Posterior vena cava (tissue), 2 donors: ENCODE measurements around the gene PTPRG. TPM values are rescaled to one million over a fixed set of nuclear protein-coding genes. Genes with fewer than 3 reads are reported as not detected.

Experiments
- DNase-seq: peaks from one replicate; pipeline ENCODE4 v3.0.0-alpha.2; 2020; ENCODE audit warnings: low spot score
- intact Hi-C, 2 donors: fragments of 100-400 bp; cut with DNase I; formaldehyde crosslinking; loops; one replicate each; pipeline versions ENCODE4 v1.14.1 to v1.14.2; 2022 to 2023
- total RNA-seq, 2 donors: library from RNA; stranded (reverse); fragmentation: NEBNext Ultra II Directional; extraction: Animal tissue kit (Norgen Biotek cat#: 25700); gene quantifications; one replicate each; pipeline ENCODE4 v1.2.1, GENCODE V29; 2021
- donor health status: DM: yes; HTN: yes; CAD: no.
- donor health status: DM: yes; HTN: yes; CAD: no.

Gene PTPRG
- total RNA-seq, 2 donors from 2014 or later, result 80.4 to 98.0 TPM

GRCh38 chr3:61910732-61911131 lies 349.4 kb downstream of the PTPRG start:
- intact Hi-C loops, result no loop called here
- no peak for DNase-seq

DNA sequence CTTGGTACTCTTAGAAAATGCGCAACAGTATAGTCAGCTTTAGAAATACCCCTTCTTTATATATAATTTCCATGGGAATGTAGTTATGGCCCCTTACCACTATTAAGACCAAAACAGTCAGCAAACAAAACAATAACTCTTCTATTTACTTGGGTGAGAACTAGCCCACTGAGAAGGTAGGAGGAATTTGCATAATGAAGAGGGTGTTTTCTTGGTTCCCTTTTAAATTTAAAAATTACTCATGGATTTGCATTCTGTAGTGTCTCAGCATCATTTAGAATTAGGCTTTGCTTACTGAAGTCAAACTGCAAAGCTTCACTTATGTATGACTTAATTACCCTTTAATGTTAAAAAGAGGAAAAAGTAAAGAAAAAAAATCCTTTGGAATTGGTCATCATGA lies 350.8 kb downstream of the PTPRG start:
- DNase-seq, result no peak
- intact Hi-C loops, result no loop called here

DNA sequence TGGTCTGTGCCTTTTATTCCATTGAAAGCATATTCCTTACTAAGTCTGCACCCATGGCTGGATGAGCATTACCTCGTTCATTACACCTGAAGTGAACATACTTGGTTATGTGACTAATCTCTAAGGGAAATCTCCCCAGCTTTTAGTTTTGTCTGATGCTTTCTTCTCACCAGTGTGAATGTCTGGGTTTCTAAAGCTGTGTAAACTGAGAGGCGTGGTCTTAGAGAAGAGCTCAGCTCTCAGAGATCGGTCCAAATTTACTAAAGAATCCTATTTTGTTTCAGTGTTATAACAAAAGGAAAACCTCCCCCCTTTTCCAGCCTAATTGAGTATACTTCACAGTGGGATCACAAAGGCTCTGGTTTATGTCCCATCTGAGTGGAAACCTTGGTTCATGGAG lies 352.3 kb downstream of the PTPRG start:
- intact Hi-C loops, result no loop called here
- DNase-seq, result no peak

DNA sequence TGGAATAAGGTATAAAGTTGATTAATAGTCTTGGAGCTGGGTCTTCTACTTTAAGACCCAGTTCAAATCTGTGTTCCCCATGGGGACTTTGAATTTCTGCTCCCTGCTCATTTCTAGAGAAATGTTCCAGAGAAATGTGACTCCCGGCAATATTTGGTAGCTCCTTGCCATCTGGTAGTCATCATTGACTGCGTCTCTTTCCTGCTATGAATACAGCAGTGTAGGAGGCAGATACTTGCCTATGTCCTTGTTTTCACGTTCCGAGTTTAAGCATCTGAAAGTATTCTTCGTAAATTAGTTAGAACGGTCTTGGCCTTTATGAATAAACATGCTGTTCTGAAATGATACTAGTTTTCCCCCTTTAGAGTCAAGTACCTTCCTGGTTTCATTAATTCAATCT lies 352.9 kb downstream of the PTPRG start:
- no peak for DNase-seq
- intact Hi-C loops, result no loop called here

DNA sequence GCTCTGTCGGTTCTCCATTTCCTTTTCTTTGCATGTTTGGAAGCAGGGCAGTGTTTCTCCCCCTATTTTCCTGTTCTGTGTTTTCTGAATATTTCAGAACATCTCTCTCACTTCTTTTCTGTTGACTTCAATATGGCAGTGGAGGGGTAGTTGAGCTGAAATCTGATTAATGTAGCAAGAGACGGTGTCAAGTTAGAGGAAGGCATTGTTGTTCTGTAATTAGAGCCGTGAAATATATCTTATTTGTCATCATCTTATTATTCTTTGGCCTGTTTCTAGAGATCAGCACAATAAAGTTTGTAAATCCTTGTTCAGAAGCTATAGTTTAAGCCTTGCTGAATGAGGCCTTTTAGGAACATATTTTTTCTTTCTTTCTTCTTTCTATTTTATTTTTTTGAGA lies 353.9 kb downstream of the PTPRG start:
- DNase-seq, result no peak
- intact Hi-C loops, result no loop called here

DNA sequence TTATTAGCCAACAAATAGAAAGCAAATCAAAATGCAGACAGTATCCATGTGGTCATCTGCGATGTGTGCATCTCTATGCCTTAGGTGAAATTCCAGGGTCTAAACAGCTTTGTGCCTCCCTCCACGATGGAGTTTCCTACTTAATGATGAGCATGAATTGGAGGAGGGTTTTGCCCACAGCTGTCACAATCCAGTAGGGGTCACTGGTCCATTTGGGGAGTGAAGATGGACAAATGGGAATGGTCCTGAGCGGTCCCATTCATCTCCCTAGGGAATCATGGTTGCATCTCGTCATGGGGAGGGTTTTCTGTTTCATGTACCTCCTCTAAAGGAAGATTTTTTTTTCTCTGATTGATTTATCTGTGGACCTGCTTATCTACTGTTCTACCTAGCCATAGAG lies 358.0 kb downstream of the PTPRG start:
- intact Hi-C loops, result no loop called here

DNA sequence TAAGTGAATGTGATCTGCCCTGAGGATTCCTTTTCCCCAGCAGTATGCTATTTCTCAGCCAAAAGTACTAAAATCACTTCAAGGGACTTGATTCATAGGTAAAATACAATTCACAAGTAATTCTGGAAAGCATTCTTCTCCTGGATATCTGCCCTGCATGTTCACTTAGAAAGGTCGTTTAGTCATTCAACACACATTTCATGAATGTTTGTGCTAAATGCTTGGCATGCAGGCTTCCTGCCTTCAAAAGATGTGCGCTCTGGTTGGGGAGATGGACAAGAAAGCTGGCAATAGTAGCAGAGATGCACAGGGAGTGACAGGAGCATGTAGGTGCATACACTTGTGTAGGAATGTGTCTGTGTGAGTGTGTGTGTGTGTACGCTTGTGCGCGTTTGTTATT lies 360.7 kb downstream of the PTPRG start:
- no peak for DNase-seq
- intact Hi-C loops, result no loop called here

More for the DNA sequence above, 358.0 kb downstream of the PTPRG start:
- DNase-seq, result no peak

GRCh38 chr3:61924090-61924735 lies 362.8 kb downstream of the PTPRG start:
- intact Hi-C loops, result no loop called here
- no peak for DNase-seq

DNA sequence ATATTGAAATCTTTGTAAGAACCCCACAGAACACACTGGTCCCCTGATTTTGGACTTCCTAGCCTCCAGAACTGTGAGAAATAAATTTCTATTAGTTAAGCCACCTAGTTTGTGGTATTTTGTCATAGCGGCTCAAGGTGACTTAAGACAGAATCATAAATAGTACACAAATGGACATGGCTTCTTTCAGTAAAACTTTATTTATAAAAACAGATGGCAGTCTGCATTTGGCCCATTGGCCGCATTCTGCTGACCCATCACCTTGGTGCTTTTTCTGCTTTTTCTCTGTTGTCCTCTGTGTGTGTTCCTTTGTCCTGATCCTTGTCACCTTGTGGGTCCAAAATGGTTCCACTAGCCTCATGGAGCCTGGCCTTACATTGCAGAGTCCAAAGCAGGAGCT lies 363.6 kb downstream of the PTPRG start:
- intact Hi-C loops, result loop anchor here (5.0 kb wide), 2 partner anchors 113 to 363 kb away; partner anchors contain the start of gene PTPRG (in 1 of the 2)
- no peak for DNase-seq

GRCh38 chr3:61925721-61926120 lies 364.4 kb downstream of the PTPRG start:
- DNase-seq, result no peak
- intact Hi-C loops, result loop anchor here (5.0 kb wide), 2 partner anchors 113 to 363 kb away; partner anchors contain the start of gene PTPRG (in 1 of the 2)

- no peak for DNase-seq
- intact Hi-C loops, result loop anchor here (5.0 kb wide), 2 partner anchors 115 to 365 kb away; partner anchors contain the start of gene PTPRG (in 1 of the 2)
Measured at GRCh38 chr3:61926923-61927322, 365.6 kb downstream of the PTPRG start.

DNA sequence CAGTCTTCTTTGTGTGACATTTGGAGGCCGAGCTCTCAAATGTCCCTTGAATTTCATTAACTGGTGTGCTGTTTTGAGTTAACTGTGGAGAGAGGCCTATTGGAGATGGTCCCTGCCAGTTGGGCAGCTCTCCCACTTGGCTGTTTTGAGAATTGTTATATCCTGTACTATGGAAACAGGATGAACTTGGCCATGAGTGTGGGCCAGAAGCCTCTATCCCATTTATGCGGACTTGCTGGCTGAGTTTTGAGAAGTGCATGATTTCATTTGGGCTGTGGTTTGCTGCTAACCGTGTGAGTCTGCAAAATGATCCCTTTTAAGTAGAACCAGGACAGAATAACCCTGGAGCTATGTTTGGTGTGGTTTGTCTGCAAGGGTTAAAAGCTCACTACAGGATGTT lies 366.0 kb downstream of the PTPRG start:
- peak; percentile 95 for DNase-seq
- intact Hi-C loops, result loop anchor here (5.0 kb wide), 2 partner anchors 115 to 365 kb away; partner anchors contain the start of gene PTPRG (in 1 of the 2)

DNA sequence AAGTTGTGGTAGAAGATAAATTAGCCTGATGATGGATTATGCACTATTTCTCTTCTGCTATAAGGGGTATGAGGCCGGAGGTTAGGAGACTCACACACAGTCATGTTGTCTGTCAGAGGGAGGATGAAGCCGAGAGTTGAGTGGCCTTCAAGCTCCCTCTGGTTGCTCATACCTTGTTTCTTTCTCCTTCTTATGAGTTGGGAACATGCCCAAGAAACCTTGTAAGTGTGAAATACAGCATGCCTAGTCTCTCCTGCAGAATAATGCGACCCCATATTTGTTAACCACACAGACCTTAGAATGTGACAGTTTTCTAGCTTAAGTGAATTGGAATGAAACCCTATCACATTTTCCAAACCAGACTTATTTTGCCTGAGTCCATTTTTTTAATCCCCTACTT lies 366.7 kb downstream of the PTPRG start:
- intact Hi-C loops, result loop anchor here (5.0 kb wide), 2 partner anchors 116 to 366 kb away; partner anchors contain the start of gene PTPRG (in 1 of the 2)
- DNase-seq, result no peak

- no peak for DNase-seq
- intact Hi-C loops, result loop anchor here (5.0 kb wide), 2 partner anchors 117 to 367 kb away; partner anchors contain the start of gene PTPRG (in 1 of the 2)
Measured at GRCh38 chr3:61928776-61929314, 367.5 kb downstream of the PTPRG start.

DNA sequence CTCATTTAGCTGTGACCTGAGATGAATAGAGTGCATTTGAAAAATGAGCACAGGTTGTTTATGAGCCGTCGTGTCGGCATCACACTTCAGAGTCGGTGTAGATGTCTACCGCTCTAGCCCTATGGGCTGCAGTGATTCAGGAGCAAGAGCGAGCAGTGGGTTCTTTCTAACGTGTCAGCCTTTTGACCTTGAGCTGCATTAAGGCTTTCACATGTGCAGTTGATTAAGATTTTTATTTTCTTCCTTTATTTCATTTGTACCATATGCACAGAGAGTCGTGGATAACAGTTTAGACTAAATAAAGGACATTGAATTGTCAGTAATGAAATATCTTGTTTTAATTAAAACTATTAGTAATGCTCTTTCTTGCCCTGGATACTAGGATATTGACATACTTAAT lies 368.2 kb downstream of the PTPRG start:
- DNase-seq, result no peak
- intact Hi-C loops, result loop anchor here (5.0 kb wide), 2 partner anchors 117 to 367 kb away; partner anchors contain the start of gene PTPRG (in 1 of the 2)

- no peak for DNase-seq
- intact Hi-C loops, result no loop called here
Measured at GRCh38 chr3:61932499-61932898, 371.1 kb downstream of the PTPRG start.

- DNase-seq, result no peak
- intact Hi-C loops, result no loop called here
Measured at GRCh38 chr3:61933798-61934504, 372.6 kb downstream of the PTPRG start.

DNA sequence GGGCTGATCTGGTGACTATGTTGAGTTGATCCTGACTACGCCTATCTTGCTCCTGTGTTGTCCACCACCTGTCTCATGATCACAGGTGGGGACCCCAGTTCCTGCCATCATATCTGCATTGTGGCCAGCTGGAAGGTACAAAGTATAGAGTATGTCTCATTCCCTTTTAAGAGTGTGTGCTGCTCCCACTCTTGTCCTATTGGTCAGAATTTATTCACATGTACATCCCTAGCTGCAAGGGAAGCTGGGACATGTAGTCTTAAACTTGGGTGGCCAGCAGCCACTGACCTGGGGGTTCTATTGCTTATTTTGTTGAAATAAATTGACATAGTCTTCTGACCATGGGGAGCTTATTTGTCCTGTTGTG lies 373.1 kb downstream of the PTPRG start:
- no peak for DNase-seq
- intact Hi-C loops, result no loop called here

- intact Hi-C loops, result no loop called here
- no peak for DNase-seq
Measured at GRCh38 chr3:61935814-61936213, 374.4 kb downstream of the PTPRG start.

DNA sequence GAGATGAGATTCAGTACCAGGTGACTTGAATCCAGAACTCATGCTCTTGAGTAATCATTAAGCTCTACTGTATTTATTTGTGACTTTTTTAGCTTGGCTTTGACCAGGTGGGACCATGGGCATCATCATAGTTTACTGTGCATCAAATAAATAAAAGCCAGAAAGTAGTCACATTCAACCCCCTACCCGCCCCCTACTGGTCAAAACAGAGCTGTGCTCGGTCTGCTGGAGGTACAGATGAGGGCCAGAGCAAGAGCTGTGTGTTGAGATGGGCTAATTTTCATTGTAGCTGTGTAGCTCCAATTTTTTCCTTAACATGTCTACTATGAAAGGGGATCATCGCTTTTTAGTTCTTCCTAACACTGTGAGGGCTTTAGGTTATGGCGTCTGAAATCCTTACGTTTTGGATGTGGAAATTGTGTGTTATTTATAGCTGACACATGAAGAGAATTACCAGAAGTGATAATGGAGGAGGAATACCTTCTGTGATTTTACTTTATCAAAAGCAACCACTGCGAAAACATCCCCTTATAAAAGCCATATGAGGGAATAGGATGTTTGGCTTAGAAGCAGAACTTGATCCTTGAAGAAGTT lies 375.1 kb downstream of the PTPRG start:
- DNase-seq, result no peak
- intact Hi-C loops, result no loop called here
